GM13977 (cell line): Measurements from ENCODE around the gene GNG4.
"Not testable (repeated sequence)": the region's sequence is repeated elsewhere in the genome, so short reads cannot be mapped to it uniquely, and the experiment has no call there.

Experiments
- DNase-seq: peaks from one replicate; pipeline ENCODE4 v3.0.0; 2012; ENCODE audit warnings: low spot score
- in situ Hi-C: fragments of 300-500 bp; cut with MboI; formaldehyde crosslinking; loops from one replicate; pipeline ENCODE4 v1.12.0; 2022; ENCODE audit warnings: low sequenced_read_pairs, low pct_unique_long_range_greater_than_20kb, mixed read lengths, inconsistent platforms; ENCODE audit not compliant: unreplicated experiment
- TF ChIP-seq, protein P1 (sequence below): IDR thresholded peaks from 2 replicates; pipeline ENCODE4 v1.5.1; 2012; ENCODE audit warnings: mild to moderate bottlenecking, control low read depth; ENCODE audit not compliant: insufficient read depth; ENCODE audit errors: extremely low read depth, missing control alignments

The GNG4 gene

DNA sequence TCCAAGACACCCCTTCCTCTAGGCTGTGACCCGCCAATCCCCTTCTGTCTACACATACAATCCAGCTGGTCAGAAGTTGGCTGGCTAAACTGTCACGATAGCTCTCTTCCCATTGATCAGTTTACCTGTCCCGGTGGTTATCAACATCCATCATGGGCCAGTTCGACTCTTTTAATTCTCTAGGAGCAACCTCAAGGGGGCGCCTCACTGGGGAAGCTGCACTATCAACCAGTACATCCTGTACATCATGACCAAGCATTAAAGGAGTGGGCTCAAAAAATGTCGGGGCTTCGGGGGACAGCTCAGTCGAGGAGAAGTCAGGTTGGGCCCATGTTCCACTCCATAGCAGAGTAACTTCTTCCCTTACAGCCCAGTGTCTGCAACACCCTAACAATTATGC, 92.1 kb downstream of the GNG4 start:
- in situ Hi-C loops: no loop called here
- TF ChIP-seq, protein P1, sequence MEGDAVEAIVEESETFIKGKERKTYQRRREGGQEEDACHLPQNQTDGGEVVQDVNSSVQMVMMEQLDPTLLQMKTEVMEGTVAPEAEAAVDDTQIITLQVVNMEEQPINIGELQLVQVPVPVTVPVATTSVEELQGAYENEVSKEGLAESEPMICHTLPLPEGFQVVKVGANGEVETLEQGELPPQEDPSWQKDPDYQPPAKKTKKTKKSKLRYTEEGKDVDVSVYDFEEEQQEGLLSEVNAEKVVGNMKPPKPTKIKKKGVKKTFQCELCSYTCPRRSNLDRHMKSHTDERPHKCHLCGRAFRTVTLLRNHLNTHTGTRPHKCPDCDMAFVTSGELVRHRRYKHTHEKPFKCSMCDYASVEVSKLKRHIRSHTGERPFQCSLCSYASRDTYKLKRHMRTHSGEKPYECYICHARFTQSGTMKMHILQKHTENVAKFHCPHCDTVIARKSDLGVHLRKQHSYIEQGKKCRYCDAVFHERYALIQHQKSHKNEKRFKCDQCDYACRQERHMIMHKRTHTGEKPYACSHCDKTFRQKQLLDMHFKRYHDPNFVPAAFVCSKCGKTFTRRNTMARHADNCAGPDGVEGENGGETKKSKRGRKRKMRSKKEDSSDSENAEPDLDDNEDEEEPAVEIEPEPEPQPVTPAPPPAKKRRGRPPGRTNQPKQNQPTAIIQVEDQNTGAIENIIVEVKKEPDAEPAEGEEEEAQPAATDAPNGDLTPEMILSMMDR: peak; percentile 29
- no peak for DNase-seq

DNA sequence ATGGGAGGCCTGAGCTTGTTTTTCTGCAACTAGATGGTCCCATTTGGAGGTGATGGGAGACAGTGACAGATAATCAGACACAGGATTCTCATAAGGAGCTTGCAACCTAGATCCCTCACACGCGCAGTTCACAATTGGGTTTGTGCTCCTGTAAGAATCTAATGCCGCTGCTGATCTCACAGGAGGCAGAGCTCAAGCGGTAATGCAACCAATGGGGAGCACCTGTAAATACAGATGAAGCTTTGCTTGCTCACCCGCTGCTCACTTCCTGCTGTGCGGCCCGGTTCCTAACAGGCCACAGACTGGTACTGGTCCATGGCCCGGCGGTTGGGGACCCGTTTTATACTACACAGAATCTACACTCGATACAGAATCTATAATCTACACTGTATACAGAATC, 92.8 kb downstream of the GNG4 start:
- TF ChIP-seq, protein P1: no peak
- in situ Hi-C loops: no loop called here
- DNase-seq: no peak

DNA sequence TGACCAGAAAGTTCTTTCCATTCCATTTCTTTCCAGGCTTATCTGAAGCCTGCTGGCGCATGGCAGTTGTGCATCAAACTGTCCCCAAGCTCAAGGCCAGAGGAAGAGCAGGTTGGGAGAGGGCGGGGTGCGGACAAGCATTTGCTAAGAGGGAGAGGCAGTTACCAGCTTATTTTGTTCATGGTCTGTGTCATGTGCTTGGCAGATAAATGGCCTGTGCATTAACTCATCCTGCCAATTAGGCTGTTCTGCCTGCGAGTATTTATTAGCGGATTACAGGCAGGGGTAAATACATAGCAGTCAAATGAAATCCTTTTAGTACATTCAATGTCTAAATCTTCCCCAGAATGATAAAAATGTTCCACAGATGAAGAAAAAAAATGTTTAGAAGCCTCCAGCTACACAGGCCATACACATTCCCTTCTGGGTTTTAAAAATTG, 96.5 kb downstream of the GNG4 start:
- TF ChIP-seq, protein P1: no peak
- DNase-seq: no peak
- in situ Hi-C loops: no loop called here

DNA sequence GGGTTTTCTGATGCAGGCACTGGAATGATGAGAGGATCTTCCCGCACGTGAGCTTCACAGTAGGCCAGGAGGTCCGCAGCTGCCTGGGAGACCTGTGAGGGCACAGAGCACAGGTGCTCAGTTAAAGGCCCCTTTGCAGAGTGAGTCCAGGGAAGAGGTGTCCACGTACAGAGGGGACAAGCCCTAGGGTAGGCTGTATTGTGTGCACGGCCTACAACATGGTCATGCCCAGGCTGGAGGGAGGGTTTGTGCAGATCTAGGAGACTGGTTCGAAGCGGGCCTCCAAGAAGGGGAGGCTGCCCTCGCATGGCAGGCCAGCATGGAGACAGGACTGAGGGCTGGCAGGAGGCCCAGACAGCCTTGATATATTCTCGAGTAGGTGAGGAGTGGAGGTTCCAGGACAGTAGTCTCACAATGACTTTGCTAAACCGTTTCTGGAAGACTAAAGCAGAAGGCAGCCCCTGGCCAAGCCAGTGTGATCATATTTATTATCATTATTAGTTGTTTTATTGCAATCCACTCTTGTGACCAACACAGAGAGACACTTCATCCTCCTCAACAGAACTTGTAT, 97.4 kb downstream of the GNG4 start:
- TF ChIP-seq, protein P1: no peak
- in situ Hi-C loops: no loop called here
- no peak for DNase-seq

DNA sequence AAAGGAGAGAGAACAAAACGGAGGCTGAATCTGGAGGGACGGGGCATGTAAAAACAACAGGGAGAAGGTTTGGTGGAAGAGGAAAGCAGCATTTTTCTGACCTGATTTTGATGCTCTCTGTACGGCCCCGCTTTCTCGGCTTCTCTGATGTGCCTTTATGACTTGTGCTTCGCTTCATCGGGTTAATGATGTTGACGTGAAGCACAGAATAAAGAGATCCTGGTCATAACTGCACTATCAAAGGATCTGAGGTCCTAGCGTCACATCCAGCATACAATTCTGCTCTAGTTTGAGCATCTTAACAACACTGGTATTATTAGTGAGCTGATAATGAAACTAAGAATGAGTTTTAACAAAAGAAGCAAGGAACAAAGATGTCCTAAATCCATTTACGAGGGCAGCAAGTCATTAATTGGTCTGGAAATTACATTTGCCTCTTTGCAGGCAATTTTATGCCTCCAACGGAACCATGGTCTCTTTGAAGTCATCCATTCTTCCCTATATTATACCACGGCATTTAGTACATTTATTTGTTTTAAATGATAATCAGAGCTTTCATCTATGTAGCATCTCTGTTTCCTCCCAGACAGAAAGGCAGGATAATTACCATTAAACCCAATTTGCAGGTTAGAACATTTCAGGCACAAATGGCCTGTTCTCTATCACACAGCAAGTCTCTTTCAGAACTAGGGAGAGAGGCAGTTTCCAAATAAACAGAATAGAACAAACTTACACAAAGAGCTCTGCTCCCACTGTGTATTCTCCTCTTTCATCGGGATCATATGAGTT, 100.0 kb downstream of the GNG4 start:
- DNase-seq: no peak
- TF ChIP-seq, protein P1: no peak
- in situ Hi-C loops: no loop called here

- DNase-seq, in situ Hi-C loops: not testable (repeated sequence)
Measured at GRCh38 chr1:235546369-235547155, 103.0 kb downstream of the GNG4 start.
